Measurements from ENCODE around the gene ATP6V1C2.

GRCh38 chr2:10793816-10794215 lies 72.4 kb downstream of the ATP6V1C2 start:
- TF ChIP-seq CTCF (IDR thresholded peaks at IDR 0.05) (no peak), POLR2A (IDR thresholded peaks at IDR 0.05) (no peak)
